GM19043 (cell line): Measurements from ENCODE around the gene PARD3B.

Experiments used
- ATAC-seq: cut with Tn5 transposase; IDR thresholded peaks from one replicate; pipeline ENCODE4 v1.9.1; 2021; ENCODE audit warnings: low read depth; ENCODE audit not compliant: unreplicated experiment

Gene PARD3B, protein sequence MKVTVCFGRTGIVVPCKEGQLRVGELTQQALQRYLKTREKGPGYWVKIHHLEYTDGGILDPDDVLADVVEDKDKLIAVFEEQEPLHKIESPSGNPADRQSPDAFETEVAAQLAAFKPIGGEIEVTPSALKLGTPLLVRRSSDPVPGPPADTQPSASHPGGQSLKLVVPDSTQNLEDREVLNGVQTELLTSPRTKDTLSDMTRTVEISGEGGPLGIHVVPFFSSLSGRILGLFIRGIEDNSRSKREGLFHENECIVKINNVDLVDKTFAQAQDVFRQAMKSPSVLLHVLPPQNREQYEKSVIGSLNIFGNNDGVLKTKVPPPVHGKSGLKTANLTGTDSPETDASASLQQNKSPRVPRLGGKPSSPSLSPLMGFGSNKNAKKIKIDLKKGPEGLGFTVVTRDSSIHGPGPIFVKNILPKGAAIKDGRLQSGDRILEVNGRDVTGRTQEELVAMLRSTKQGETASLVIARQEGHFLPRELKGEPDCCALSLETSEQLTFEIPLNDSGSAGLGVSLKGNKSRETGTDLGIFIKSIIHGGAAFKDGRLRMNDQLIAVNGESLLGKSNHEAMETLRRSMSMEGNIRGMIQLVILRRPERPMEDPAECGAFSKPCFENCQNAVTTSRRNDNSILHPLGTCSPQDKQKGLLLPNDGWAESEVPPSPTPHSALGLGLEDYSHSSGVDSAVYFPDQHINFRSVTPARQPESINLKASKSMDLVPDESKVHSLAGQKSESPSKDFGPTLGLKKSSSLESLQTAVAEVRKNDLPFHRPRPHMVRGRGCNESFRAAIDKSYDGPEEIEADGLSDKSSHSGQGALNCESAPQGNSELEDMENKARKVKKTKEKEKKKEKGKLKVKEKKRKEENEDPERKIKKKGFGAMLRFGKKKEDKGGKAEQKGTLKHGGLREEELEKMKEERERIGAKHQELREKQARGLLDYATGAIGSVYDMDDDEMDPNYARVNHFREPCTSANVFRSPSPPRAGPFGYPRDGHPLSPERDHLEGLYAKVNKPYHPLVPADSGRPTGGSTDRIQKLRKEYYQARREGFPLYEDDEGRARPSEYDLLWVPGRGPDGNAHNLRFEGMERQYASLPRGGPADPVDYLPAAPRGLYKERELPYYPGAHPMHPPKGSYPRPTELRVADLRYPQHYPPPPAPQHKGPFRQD (N-terminal part only)

DNA sequence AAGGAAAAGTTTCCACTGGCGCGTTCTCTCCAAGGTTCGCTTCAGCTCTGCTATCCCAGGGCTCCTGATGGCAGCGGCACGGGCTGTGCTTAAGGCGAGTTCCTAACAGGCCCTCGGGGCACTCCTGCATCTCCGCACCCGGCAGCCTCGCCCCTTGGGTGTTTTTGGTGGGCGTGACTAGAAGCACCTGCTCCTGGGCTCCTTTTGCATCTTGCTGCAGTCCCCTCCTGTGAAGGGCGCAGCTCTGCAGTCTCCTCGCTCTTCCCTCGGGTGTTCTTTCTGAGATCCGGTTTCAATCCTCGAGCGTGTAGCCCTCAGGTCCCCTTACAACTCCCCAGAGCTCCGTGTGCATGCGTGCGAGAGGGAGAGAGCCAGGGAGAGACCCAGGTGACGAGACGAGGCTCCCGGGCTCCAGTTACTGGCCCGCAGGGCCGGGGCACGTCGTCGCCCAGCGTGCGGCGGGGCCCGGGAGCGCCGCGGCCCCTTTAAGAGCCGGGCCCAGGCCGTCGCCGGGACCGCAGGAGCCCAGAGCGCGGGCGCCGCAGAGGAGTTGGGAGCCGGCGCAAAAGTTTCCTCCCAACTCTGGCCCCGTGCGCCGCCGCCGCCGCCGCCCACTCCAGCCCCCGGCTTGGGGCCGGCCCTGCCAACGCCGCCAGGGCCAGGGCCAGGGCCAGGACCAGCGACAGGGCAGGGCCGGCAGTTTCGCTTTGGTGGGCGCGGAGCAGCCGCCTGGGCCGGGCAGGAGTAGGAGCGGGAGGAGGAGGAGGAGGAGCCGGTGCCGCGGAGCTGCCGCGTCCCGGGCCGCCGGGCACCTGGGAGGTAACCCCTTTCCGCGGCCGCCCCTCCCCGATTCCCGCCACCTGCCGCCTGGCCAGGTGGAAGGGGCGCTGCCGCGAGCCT lies at the start of gene PARD3B:
PARD3B (plus strand) TSS at position 515 of the 900 bp plus-strand sequence. CDS start 525 bp downstream, outside the sequence.
- peak; percentile 46 for ATAC-seq

DNA sequence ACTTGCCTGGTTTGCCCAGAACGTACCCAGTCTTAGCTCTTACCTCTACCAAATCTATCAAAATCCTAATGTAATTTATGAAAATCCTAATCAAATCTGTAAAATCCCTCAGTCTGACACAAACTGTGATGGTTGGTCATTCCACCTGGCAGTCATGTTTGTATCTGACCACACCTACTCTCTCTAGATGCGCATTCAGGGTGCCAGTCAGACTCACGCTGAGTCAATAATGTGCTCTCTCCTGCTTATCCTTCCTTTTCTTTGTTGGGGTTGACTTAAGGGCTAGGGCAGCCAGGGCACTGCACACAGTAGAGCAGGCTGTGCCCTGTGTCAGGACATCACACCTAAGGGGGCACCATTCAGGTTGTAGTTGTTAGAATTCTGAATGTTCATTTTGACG lies 48.5 kb upstream of the PARD3B start:
- no peak for ATAC-seq

DNA sequence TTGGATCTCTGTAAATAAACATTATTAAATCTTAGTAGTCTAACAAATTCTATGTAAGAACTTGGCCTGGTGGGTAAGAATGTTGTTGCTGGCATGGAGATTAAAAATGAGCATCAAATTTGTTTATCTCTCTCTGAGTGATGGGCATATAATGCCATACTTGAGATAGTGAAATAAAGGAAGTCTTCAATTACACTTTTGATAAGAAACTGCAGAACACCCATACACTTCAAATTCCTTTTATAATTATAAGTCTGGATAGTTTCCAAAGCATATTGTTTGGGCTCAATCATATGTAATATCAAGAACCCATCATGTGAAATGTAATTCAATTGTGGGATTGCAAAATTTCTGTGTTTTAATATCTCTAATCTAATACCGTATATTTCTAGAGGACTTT lies 47.4 kb upstream of the PARD3B start:
- ATAC-seq: no peak

DNA sequence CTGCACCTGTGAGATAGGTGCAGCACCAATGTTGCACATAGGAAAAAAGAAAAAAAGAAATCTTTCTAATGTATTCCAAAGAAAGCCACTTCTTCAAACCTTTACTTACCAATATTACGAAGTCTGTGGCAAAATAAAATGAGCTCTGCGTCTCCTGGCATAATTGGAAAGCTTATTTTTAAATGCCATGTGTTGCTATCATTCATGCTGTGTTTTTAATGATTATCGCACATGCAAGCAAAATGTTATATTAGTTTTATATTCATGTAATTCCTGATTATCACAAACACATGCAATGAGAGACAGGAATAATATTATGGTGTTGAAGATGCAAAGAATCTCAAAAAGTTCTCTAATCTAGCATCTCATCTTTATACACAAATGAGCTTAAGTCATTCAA lies 47.0 kb upstream of the PARD3B start:
- ATAC-seq: no peak

DNA sequence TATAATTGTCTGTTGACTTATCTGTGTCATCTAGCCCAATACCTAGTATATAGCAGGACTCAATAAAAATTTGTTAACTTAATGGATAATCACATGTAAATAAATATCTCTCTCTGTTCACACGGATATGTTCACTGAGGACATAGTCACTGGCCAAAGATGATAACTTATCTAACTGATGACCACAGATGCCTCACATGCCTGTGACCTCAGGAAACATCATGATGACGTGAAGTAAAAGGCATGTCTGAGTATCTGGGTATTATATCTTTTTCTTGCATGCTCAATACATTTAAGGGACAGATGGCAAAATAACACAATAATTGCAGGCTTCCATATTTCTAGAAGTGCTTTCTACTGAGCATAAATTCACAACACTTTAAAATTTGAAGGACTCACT lies 41.4 kb upstream of the PARD3B start:
- ATAC-seq: no peak

DNA sequence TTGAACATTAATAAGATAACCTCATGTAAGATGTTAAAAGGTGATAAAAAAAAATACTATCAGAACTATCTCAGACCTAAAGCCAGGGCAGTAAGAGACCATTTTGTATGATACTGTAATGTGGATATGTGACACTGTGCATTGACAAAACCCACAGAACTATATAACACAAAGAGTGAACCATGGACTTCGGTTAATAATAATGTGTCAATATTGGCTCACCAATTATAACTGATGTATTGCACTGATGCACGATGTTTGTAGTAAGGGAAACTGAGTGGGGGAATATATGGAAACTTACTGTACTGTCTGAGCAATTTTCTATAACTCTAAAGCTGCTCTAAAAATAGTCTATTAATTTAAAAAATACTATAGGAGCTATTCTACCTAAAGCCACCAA lies 40.7 kb upstream of the PARD3B start:
- no peak for ATAC-seq

DNA sequence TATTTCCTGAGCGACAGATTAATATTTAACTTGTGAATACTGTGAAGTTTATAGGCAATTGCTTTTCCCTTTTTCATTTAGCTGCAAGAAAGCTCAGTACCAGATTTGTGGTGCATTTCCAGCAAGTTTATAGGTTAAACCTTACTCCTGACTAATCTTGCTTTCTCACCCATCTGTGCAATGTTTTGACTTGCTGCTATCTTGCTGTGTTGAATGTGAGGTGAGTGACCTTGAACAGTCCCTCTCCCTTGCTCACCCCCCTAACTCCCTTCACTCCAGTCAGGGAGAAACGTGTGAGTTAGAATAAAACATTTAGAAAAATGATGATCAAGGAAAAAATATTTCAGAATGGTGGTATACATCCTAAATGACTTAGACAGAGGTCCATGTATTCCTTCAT lies 39.8 kb upstream of the PARD3B start:
- no peak for ATAC-seq

DNA sequence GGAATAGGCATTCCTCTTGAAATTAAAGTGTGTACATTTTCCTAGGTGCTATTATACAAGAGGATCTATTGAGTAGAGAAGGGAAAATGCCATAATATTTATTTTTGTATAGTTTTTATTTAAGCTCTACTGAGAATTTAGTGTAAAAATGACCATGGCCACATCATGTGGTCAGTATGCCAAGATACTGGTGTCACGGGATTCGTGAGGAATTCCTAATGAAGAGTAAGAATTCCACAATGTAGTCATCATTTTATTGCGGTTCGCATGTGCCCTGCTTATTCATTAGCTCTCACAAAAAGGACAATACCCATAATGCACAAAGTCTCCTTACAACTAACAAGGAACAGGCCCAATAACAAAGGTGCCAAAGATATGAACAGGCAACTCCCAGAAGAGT lies 39.3 kb upstream of the PARD3B start:
- no peak for ATAC-seq

DNA sequence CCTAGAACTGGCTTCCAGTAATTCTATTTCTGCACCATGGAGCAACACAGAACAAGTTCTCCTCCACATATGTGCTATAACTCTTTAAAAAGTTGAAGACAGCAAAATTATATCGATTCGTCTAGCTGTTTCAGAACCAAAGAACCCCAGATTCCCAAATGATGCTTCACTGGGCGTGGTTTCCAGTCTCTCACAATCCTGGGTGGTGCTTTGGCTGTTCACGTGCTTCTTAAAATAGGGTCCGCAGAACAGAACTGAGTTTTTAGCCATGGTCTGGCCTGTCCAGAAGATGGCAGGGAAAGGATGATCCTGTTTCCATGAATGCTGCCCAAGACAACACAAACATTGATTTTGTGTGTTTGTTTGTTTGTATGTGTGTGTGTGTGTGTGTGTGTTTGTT lies 37.6 kb upstream of the PARD3B start:
- no peak for ATAC-seq

DNA sequence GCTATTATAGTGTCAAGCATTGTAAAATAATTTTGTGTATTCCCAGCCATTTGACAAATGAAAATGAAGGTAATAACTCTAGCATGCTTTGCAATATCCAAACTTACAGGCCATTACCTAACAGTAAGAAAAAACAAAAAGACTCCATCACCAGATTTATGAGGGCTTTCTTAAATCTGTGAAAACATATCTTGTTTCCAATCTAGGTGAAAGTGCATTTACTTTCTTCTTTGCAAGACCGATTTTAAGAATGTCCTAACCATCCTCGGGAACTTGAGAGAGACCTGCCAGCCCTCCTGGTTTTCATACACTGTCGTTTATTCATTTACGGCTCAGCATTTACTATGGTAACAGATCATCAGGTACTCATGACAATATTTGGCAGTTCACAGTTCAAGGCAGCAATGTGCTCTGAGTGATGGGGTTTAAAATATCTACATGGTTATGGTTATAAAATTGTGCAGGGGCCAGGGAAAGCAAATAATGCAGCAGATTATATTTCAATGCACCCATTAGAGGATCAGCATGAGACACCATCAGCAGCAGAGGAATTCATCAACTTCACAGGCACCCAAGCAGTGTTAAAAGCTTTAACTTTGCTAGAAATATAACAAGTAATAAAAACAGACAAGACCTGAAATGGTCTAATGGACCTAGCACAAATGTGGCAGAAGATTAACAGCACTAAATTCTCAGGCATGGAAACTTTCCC lies 34.4 kb upstream of the PARD3B start:
- no peak for ATAC-seq

DNA sequence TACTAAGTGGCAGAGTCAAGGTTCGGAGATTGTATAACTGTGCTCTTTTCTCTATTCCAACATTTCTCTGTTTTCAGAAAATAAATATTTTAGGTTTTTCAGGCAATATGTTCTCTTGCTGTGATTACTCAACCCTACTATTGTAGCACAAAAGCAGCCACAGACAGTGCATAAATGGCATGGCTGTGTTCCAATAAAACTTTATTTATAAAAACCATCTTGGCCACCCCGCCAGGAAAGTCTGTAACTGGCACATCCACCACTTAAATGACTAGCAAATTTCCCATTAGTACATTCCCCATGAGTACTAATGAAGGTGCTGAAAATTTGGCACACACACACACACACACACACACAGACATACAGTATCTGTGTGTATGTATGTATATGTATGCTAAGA lies 30.8 kb upstream of the PARD3B start:
- no peak for ATAC-seq

DNA sequence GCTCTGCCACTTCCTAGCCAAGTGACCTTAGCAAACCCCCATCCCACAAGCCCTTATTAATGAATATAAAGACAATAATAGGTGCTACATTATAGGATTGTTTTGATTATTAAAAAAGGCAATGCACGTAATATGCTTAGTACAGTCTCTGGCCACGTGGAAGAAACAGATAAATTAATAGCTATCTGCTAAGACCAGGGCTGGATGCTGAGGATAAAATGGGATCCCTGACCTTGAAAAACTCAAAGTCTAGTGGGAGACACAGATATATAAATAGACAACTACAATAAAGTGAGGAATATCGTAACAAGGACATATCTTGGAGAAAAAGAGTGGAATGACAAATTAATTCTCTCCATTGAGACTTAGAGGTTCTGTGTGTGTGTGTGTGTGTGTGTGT lies 29.9 kb upstream of the PARD3B start:
- no peak for ATAC-seq

DNA sequence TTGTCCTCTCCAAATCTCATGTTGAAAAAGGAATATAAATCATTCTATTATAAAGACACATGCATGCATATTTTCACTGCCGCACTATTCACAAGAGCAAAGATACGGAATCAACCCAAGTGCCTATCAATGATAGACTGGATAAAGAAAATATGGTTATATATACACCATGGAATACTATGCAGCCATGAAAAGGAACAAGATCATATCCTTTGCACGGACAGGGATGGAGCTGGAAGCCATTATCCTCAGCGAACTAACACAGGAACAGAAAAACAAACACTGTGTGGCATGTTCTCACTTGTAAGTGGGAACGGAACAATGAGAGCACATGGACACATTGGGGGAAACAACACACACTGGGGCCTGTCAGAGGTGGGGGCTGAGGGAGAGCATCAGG lies 28.1 kb upstream of the PARD3B start:
- ATAC-seq: no peak

DNA sequence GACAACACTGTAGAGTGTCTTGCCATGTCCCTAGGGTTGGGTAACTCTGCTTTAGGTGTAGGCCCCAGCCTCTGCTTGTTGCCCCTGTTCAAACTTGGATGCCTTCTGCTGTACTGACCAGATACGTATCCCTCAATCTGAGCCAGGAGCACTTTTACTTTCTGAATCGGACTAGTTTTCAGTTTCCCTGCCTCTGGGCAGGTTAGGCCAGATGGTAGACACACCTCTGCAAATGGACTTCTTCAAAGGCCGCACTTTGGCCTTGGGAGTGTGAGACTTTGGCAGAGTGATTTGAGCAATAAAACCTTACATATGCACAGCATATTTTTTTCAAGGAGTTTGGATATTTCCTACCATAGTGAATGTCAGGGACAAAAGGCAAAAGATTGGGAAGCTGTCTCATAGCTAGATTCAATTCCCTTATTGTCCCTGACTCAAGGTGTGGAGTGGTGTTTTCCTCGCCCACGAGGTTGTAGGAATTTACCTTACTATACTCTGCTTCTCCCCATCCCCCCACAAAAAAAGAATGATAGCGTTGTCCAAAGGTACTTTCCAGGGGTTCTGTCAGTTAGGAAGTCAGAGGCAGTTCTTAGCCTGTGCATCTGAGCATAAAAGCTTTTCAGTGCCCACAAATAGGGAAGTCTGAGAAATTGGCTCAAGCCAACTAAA lies 15.3 kb upstream of the PARD3B start:
- no peak for ATAC-seq

DNA sequence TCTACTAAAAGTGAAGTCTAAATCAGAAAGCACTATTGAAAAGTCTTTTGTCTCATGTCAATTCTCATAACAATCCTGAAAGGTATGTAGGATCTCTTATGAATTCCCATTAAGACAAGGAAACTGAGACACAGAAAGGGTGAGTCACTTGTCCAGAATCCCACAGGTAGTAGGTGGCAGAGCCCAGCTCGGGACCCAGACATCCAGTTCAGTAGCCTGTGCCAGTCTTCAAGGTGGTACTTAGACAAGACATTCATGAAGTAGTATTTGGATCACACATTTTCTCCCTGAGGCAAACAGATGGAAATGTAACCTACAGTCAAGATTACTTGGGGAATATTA lies 14.8 kb upstream of the PARD3B start:
- ATAC-seq: no peak

DNA sequence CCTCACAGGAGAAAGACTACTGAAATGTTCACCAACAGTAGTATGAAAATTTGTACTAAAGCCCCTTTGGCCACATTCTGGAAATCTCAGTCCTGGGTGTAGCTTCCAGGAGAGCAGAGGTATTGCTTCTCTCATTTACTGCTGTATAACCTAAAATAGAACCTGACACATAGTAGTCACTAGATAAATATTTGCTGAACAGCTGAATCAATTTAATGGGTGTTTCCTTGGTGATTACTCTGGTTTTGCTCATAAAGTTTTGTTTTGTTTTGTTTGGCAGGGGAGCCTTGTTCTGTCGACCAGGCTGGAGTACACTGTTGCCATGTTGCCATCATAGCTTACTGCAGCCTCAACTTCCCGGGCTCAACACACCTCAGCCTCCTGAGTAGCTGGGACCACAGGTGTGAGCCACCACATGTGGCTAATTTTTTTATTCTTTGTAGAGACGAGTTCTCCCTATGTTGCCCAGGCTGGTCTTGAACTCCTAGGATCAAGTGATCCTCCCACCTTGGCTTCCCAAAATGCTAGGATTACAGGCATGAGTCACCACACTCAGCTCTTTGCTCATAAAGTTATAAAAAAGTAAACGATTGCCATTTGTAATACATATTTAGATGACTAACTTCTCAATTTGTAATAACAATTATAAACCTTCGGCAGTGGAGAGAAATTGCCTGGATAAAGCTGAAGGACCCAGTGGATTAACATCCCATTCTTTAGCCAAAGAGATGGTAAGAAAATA lies 11.5 kb upstream of the PARD3B start:
- no peak for ATAC-seq

DNA sequence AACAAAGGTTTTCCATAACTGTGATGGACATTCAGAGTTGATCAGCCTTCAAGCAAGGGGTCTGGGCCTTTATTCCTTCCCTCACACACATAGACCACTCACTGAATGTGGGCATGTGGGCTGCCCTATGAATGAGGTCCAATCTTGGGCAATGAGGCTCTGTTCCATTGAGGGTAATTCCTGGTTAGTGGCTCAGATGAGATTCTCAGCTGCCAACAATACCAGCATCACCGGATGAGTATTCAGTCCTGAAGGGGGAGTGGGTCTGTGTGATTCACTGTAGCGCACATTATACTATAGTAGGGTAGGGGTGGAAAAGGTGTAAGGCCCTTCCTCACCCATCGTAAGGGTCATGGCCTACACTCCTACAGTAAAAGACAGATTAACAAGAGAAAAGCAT lies 9.9 kb upstream of the PARD3B start:
- no peak for ATAC-seq

DNA sequence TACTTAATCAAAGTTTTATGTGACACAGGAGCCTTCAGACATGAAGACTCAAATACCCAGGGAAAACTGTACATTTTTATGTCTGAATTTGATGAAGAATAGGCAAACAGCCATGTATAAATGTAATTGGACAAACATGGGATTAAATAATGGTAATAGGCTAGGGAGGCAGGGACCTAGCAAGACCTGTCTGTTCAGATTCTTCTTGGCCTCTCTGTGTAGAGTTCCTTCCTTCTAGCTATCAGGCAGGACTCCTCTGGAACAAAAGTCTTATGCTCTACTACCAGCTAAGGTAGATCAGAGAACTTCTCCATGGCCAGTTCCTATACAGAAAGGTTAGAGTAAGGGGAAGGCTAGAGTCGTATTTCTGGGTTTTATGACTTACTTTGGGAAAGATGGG lies 9.5 kb upstream of the PARD3B start:
- no peak for ATAC-seq
